Activated CD4-positive, alpha-beta T cell treated with anti-CD3 and anti-CD28 coated beads for 24 hours (primary cell): ENCODE measurements around the gene OR4D2.

Source experiments
- DNase-seq, 2 donors: peaks; one replicate each; pipeline ENCODE4 v3.0.0-alpha.2; 2020; ENCODE audit warnings: low read depth in 2 of 2

Gene OR4D2

DNA sequence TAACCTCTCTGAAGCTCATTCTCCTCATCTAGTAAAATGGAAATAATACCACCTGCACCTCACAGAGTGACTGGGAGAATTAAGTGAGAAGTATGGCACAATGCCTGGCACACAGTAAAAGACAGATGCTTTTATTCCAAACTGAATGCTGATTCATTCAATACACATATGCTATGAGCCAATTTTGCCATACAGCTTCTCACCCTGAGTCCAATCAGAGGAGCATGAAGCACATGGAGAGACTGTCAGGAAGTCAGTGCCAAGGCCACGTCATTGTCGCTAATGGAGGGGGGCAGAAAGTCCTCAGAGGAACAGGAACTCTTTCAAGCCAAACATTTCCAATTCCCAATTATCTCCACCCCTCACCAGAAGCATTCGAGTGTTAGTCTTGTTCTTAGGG lies 40.7 kb downstream of the OR4D2 start:
- no peak for DNase-seq

DNA sequence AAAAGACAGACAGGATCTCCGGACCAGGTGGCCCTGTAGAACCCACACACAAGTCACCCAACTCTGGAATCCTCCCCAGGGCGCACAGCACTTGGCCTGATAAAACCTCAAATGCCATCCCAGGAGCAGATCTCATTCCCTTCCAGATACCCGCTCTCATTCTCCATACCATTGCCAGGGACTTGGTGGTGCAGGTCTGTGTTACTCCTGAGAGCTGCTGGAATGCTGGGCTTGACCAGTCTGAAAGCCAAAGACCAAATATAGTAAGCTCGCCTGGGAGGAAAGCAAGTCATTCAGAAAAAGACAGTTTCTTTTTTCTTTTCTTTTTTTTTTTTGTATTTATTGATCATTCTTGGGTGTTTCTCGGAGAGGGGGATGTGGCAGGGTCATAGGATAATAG lies 41.6 kb downstream of the OR4D2 start:
- DNase-seq, result no peak

DNA sequence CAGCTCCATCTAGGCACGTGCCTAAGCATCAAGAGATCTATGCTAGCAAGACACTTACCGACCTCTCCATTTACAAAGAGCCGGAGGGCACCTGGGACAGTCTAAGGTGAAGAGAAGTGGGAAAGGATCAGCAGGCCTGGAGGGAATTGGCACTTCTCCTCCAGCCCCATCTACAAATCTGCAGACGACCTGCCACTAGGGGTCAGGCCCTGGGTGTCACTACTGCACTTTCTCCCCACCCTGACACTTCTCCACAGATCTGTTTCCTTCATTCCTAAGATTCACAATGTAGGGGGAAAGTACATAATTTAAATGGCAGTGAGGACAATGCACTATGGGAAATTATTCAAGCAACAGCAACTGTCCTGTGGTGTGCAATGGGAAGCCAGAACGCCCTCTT lies 44.1 kb downstream of the OR4D2 start:
- DNase-seq, result no peak

DNA sequence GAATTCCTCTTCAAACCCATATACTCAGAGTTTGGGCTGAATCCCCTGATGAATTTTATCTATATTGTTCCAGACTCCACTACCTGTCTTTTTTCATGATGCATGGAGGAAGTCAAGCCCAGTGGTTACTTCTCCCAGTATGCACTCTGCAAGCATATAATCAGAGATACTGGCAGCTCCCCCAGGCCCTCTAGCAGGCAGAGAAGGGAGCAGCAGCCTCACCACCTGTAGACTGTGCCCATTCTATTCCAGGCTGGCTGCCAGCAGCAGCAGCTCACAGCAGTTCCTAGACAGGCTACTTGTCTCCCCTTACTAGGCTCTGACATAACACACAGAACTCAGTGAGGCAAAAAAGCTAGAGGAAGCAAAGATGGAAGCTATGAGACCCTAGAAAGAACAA lies 48.9 kb downstream of the OR4D2 start:
- DNase-seq, result no peak

DNA sequence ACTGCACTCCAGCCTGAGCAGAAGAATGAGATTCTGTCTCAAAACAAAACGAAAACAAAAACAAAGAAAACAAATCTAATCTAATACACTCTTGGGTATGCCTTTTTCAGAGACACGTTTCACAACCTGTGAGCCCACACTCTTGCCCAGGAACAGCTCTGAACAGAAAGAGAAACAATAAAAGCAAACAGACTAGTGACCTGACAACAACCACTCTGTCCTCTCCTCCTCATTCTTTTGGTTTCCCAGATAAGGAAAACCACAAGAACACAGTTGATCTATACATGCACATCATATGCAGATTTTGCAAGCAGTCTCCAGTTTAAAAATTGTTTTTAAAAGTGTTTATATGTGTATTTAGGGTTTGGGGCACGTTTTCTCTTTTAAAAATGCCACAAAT lies 51.0 kb downstream of the OR4D2 start:
- DNase-seq, result no peak

DNA sequence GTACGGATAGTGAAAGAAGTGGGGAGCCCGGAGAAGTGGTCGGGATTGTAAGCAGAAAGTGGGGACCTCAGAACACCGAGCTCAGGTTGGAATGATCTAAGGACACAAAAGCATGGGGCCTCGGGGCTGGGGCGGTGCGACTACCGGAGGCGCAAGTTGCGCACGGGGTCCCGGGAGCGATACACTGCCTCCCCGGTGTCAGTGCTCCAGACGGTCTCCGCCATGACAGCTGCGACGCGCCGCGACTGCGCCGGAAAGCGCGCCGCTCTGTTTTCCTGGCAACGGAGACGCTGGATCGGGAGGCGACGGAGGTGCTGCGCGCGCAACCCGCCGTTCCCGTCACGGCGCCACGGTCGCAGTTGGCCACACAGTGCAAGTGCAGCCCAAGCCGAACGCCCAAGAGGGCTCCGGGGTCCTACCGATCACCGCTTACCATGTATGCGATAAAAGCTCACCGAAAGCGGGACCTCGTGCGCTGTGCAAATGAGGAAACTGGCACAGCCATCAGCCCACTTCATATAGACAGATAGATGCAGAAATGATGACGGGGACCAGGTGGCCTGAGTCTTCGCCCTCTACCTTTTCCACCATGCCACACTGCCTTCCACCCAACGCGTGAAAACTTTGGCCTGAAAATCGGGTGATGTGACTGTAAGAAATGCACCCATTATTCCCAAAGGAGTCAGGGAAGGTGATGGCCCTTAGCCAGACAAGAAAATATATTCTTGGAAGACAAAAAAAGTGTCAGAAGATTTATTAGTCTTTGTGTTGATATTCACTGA lies 52.4 kb downstream of the OR4D2 start, which contains the start of gene MKS1:
Gene MKS1 (minus strand): TSS at position 249 of the 782 bp plus-strand sequence. CDS start 25 bp downstream, at position 224.
- DNase-seq, result peak; percentile 89 to 93

DNA sequence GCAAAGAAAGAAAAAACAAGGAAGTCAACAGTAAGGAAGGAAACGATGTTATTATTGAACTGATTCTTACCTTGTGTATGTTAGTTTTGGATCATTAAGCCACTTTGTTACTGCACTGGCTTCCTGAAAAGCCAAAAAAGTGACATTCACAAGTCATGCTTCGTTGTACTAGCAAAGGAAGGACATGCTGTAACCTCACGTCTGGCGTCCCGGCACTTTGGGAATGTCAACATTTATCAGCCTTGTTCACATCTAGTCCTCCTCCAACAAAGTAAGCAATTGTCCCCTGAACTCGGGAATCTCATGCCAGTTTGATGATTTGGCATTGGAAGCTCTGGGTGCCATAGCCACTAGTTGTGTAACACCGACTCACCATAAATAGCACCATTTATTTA lies 53.0 kb downstream of the OR4D2 start:
- no peak for DNase-seq
